HCT116 (cell line): Measurements from ENCODE around the gene SCFD2. TPM values are rescaled to one million over a fixed set of nuclear protein-coding genes. Genes with fewer than 3 reads are reported as not detected.

Experiments
- ATAC-seq: fragments of 200-7000 bp; cut with Tn5 transposase; 2 replicates; pipeline ENCODE4 v1.9.1; 2020; ENCODE audit warnings: mild to moderate bottlenecking, moderate library complexity
- BruUV-seq: library from RNA; stranded (reverse); fragments of 400-500 nt; replicated peaks from 2 replicates; lab custom pipeline; 2021; lab: Mats Ljungman, UMichigan
- CTCF ChIA-PET: fragments of 300-600 bp; sonication (Branson Sonifier 250); formaldehyde crosslinking; loops from one replicate; lab custom pipeline; 2021; ENCODE audit warnings: antibody characterized with exemption; lab: Charles Lee
- POLR2A ChIA-PET: fragments of 300-600, 350-600 bp; sonication (Branson Sonifier 250); formaldehyde crosslinking; loops from one replicate; lab custom pipeline; 2021; ENCODE audit warnings: antibody characterized with exemption; lab: Charles Lee
- RAD21 ChIA-PET, 2 experiments: fragments of 300-600 bp; sonication (Branson Sonifier 250); formaldehyde crosslinking; loops; one replicate each; lab custom pipeline; 2023; ENCODE audit warnings: low total read pairs in 2 of 2; ENCODE audit not compliant: uncharacterized antibody in 2 of 2, unreplicated experiment in 2 of 2, low non-redundant PET in 1 of 2; lab: Charles Lee
- DNase-seq: peaks from one replicate; pipeline ENCODE4 v3.0.0-alpha.2; 2010; ENCODE audit warnings: low read depth, low spot score
- H2AFZ ChIP-seq: fragments of 200-600 bp; shearing (Covaris generic), sonication (generic); 2 replicates; pipeline ENCODE4 v1.6.1; 2017; ENCODE audit warnings: low read depth, mixed run types, mixed read lengths, antibody characterized with exemption, low read length; ENCODE audit not compliant: poor library complexity, severe bottlenecking
- H3K27ac ChIP-seq: 2 replicates; pipeline ENCODE4 v1.5.1; 2012; ENCODE audit warnings: low read depth, low read length
- H3K27me3 ChIP-seq: fragments of 200-600 bp; sonication (generic); 2 replicates; pipeline ENCODE4 v1.6.1; 2016; ENCODE audit warnings: mixed run types, low read length, mixed read lengths; ENCODE audit not compliant: insufficient read depth
- H3K36me3 ChIP-seq, 2 experiments: fragments of 200-500 bp in 1 of 2; fragments of 200-600 bp in 1 of 2; sonication (Bioruptor generic) in 1 of 2; sonication (generic) in 1 of 2; 2 replicates each; pipeline versions ENCODE4 v1.5.1 to v1.6.1; 2014 to 2016; ENCODE audit warnings: low read length in 2 of 2, inconsistent platforms in 1 of 2, mixed read lengths in 1 of 2, mixed run types in 1 of 2; ENCODE audit not compliant: insufficient read depth in 2 of 2, control insufficient read depth in 1 of 2
- H3K4me1 ChIP-seq, 2 experiments: fragments of 200-600 bp in 1 of 2; sonication (generic) in 1 of 2; 2 replicates each; pipeline versions ENCODE4 v1.5.1 to v1.6.1; 2012 to 2017; ENCODE audit warnings: low read length in 2 of 2, inconsistent platforms in 1 of 2, mild to moderate bottlenecking in 1 of 2, mixed read lengths in 1 of 2, mixed run types in 1 of 2, moderate library complexity in 1 of 2; ENCODE audit not compliant: insufficient read depth in 2 of 2, control insufficient read depth in 1 of 2
- H3K4me2 ChIP-seq: fragments of 200-600 bp; sonication (generic); 2 replicates; pipeline ENCODE4 v1.6.1; 2017; ENCODE audit warnings: mixed run types, low read length, mixed read lengths
- H3K4me3 ChIP-seq, 2 experiments: fragments of 200-600 bp in 1 of 2; sonication (generic) in 1 of 2; replicated peaks in 1 of 2; 2 replicates each; pipeline ENCODE4 v1.5.1; 2011 to 2016; ENCODE audit warnings: low read length in 2 of 2, control low read depth in 1 of 2, low read depth in 1 of 2, mild to moderate bottlenecking in 1 of 2, mixed read lengths in 1 of 2, mixed run types in 1 of 2
- H3K79me2 ChIP-seq: fragments of 200-600 bp; sonication (generic); 2 replicates; pipeline ENCODE4 v1.6.1; 2017; ENCODE audit warnings: mild to moderate bottlenecking, mixed run types, low read length, moderate library complexity, mixed read lengths; ENCODE audit not compliant: insufficient read depth
- H3K9ac ChIP-seq: fragments of 200-600 bp; sonication (generic); 2 replicates; pipeline ENCODE4 v1.6.1; 2016; ENCODE audit warnings: low read length, mixed read lengths
- H3K9me2 ChIP-seq: fragments of 200-600 bp; sonication (generic), shearing (Covaris generic); 2 replicates; pipeline ENCODE4 v1.6.1; 2017; ENCODE audit warnings: mixed run types, mild to moderate bottlenecking, moderate library complexity; ENCODE audit not compliant: insufficient read depth
- H3K9me3 ChIP-seq, 2 experiments: fragments of 200-500 bp in 1 of 2; fragments of 200-600 bp in 1 of 2; sonication (Bioruptor generic) in 1 of 2; sonication (generic) in 1 of 2; 2 replicates each; pipeline ENCODE4 v1.6.1; 2014 to 2017; ENCODE audit warnings: low read length in 2 of 2, mixed read lengths in 2 of 2, inconsistent platforms in 1 of 2, low read depth in 1 of 2, mild to moderate bottlenecking in 1 of 2, mixed run types in 1 of 2, moderate library complexity in 1 of 2; ENCODE audit not compliant: control insufficient read depth in 1 of 2, insufficient read depth in 1 of 2
- H4K20me1 ChIP-seq: fragments of 200-600 bp; sonication (generic), shearing (Covaris generic); 2 replicates; pipeline ENCODE4 v1.6.1; 2017; ENCODE audit warnings: mixed run types, mild to moderate bottlenecking, moderate library complexity; ENCODE audit not compliant: insufficient read depth
- CBX3 ChIP-seq: IDR thresholded peaks from 2 replicates; pipeline ENCODE4 v1.6.1; 2012; ENCODE audit warnings: low read depth
- EGR1 ChIP-seq: IDR thresholded peaks from 2 replicates; pipeline ENCODE4 v1.6.1; 2012; ENCODE audit warnings: low read depth
- EZH2 ChIP-seq: fragments of 200-600 bp; sonication (generic); IDR thresholded peaks from 2 replicates; pipeline ENCODE4 v1.6.1; 2017; ENCODE audit warnings: antibody characterized with exemption, mixed run types
- EZH2phosphoT487 ChIP-seq: fragments of 200-600 bp; IDR thresholded peaks from 2 replicates; pipeline ENCODE4 v1.6.1; 2018; ENCODE audit warnings: antibody characterized with exemption, borderline replicate concordance
- SP1 ChIP-seq: IDR thresholded peaks from 2 replicates; pipeline ENCODE4 v1.6.1; 2012; ENCODE audit warnings: low read depth
- YY1 ChIP-seq: IDR thresholded peaks from 2 replicates; pipeline ENCODE4 v1.6.1; 2011; ENCODE audit warnings: low read length, low read depth, moderate library complexity, mild to moderate bottlenecking; ENCODE audit not compliant: insufficient replicate concordance; ENCODE audit errors: extremely low read depth
- ZNF274 ChIP-seq: fragments of 200-500 bp; sonication (Bioruptor generic); IDR thresholded peaks from 2 replicates; pipeline ENCODE4 v1.6.1; 2014; ENCODE audit warnings: mild to moderate bottlenecking, low read depth, low read length, inconsistent platforms
- intact Hi-C: fragments of 100-400 bp; cut with micrococcal nuclease; formaldehyde crosslinking; loops from 2 replicates; pipeline ENCODE4 v1.10.0; 2022
- total RNA-seq: library from RNA; stranded (reverse); gene quantifications from one replicate; pipeline ENCODE4 v1.2.1, GENCODE V29; 2021; ENCODE audit not compliant: unreplicated experiment
- TF ChIP-seq, protein P1 (sequence below): IDR thresholded peaks from 2 replicates; pipeline ENCODE4 v1.6.1; 2012
- TF ChIP-seq, protein P2 (sequence below), 3 experiments: fragments of 200-600 bp in 1 of 3; sonication (generic) in 1 of 3; IDR thresholded peaks in 2 of 3; conservative IDR thresholded peaks in 1 of 3; 2 replicates each; pipeline ENCODE4 v1.5.1; 2012 to 2017; ENCODE audit warnings: low read depth in 2 of 3, low read length in 2 of 3, antibody characterized with exemption in 1 of 3, borderline replicate concordance in 1 of 3, control low read depth in 1 of 3, mild to moderate bottlenecking in 1 of 3, mixed read lengths in 1 of 3, mixed run types in 1 of 3, moderate library complexity in 1 of 3; ENCODE audit not compliant: insufficient read depth in 1 of 3

Gene SCFD2
- total RNA-seq, 1 experiment from 2014 or later = 13.6 TPM

GRCh38 chr4:52824603-52825459 is 541.0 kb downstream of the SCFD2 start (continued):
- TF ChIP-seq EZH2phosphoT487 (no peak), ZNF274 (no peak), CBX3 (no peak), EZH2 (no peak), YY1 (no peak), EGR1 (no peak)
- TF ChIP-seq, protein P1, sequence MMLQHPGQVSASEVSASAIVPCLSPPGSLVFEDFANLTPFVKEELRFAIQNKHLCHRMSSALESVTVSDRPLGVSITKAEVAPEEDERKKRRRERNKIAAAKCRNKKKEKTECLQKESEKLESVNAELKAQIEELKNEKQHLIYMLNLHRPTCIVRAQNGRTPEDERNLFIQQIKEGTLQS = no peak

DNA sequence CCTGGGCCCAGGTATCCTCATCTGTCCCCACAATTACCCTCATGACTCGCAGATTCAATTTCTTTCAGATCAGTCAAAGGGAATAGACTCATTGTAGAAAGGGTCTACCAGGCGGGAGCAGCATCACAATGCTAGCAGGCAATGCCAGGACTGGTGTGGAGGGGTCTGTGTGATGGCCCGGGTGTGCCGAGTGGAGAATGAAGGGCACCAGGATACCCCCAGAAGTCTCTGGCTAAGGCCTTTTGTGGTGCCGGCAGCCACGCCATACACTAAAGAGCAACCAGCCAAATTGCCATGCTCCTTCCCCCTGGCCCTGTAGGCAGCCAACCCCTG is 541.6 kb downstream of the SCFD2 start:
- Histone ChIP-seq H3K27ac (no peak overlapping the region; the same call in 1 of the 2 replicates), H3K36me3 (no peaks in the 10 kb centered on the region), H3K9me2 (no peaks in the 10 kb centered on the region), H4K20me1 (no peaks in the 10 kb centered on the region), H3K4me1 (peaks cover 18 to 38% of the 10 kb centered on the region in 2 experiments), H3K9ac (no peak overlapping the region), H3K4me2 (no peak overlapping the region), H3K79me2 (no peaks in the 10 kb centered on the region), H3K27me3 (no peaks in the 10 kb centered on the region), H3K9me3 (no peaks in the 10 kb centered on the region), H2AFZ (no peak overlapping the region), H3K4me3 (no peak overlapping the region)
- RAD21 ChIA-PET = no interaction called here
- intact Hi-C loops = no loop called here
- TF ChIP-seq, protein P1 = no peak
- TF ChIP-seq, protein P2, sequence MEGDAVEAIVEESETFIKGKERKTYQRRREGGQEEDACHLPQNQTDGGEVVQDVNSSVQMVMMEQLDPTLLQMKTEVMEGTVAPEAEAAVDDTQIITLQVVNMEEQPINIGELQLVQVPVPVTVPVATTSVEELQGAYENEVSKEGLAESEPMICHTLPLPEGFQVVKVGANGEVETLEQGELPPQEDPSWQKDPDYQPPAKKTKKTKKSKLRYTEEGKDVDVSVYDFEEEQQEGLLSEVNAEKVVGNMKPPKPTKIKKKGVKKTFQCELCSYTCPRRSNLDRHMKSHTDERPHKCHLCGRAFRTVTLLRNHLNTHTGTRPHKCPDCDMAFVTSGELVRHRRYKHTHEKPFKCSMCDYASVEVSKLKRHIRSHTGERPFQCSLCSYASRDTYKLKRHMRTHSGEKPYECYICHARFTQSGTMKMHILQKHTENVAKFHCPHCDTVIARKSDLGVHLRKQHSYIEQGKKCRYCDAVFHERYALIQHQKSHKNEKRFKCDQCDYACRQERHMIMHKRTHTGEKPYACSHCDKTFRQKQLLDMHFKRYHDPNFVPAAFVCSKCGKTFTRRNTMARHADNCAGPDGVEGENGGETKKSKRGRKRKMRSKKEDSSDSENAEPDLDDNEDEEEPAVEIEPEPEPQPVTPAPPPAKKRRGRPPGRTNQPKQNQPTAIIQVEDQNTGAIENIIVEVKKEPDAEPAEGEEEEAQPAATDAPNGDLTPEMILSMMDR (IDR thresholded peaks at IDR 0.05 in 2 of 3, conservative IDR thresholded peaks at IDR 0.05 in 1 of 3; ENCODE audit: borderline replicate concordance in 1 of 3, insufficient read depth in 1 of 3, low read depth in 2 of 3, low read length in 2 of 3) = no peak
- TF ChIP-seq SP1 = no peak
- POLR2A ChIA-PET = no interaction called here
- DNase-seq = no peak
- CTCF ChIA-PET = no interaction called here
- ATAC-seq = no peak
- no TSS peak for BruUV-seq
